HUES64 (cell line): ENCODE measurements around the gene GPR162. TPM values are rescaled to one million over a fixed set of nuclear protein-coding genes. Genes with fewer than 3 reads are reported as not detected.

Experiments
- H3K27ac ChIP-seq: 2 replicates; pipeline ENCODE4 v1.7.0; 2013; ENCODE audit warnings: low read depth, low read length, inconsistent platforms
- H3K27me3 ChIP-seq: 2 replicates; pipeline ENCODE4 v1.6.1; 2013; ENCODE audit warnings: mild to moderate bottlenecking, low read length; ENCODE audit not compliant: insufficient read depth
- H3K36me3 ChIP-seq: 2 replicates; pipeline ENCODE4 v1.6.1; 2013; ENCODE audit warnings: mild to moderate bottlenecking, low read length; ENCODE audit not compliant: insufficient read depth
- H3K4me1 ChIP-seq: 2 replicates; pipeline ENCODE4 v1.6.1; 2013; ENCODE audit warnings: mild to moderate bottlenecking, low read length, moderate library complexity; ENCODE audit not compliant: insufficient read depth
- H3K4me3 ChIP-seq: 2 replicates; pipeline ENCODE4 v1.5.1; 2013; ENCODE audit warnings: mild to moderate bottlenecking, low read length, moderate library complexity
- H3K9ac ChIP-seq: 2 replicates; pipeline ENCODE4 v1.6.1; 2013; ENCODE audit warnings: mild to moderate bottlenecking, low read depth, low read length
- H3K9me3 ChIP-seq: 2 replicates; pipeline ENCODE4 v1.6.1; 2013; ENCODE audit warnings: low read depth, low read length; ENCODE audit not compliant: insufficient read depth
- WGBS: fragments of 150-250, 120-280 bp; methylation state at CpG from one replicate; pipeline ENCODE4 v1.1.7; 2013; ENCODE audit warnings: missing lambda C conversion rate; 5-methylcytosine and 5-hydroxymethylcytosine counted together
- polyA plus RNA-seq, 2 experiments: library from polyadenylated mRNA; stranded (reverse); fragments of 50-300 nt; gene quantifications; one replicate each; pipeline ENCODE4 v1.2.3, GENCODE V29; 2013

The GPR162 gene, protein sequence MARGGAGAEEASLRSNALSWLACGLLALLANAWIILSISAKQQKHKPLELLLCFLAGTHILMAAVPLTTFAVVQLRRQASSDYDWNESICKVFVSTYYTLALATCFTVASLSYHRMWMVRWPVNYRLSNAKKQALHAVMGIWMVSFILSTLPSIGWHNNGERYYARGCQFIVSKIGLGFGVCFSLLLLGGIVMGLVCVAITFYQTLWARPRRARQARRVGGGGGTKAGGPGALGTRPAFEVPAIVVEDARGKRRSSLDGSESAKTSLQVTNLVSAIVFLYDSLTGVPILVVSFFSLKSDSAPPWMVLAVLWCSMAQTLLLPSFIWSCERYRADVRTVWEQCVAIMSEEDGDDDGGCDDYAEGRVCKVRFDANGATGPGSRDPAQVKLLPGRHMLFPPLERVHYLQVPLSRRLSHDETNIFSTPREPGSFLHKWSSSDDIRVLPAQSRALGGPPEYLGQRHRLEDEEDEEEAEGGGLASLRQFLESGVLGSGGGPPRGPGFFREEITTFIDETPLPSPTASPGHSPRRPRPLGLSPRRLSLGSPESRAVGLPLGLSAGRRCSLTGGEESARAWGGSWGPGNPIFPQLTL
- 5.8 TPM for polyA plus RNA-seq (2013, experiment 1 of 2)
- 9.2 TPM for polyA plus RNA-seq (2013, experiment 2 of 2)

DNA sequence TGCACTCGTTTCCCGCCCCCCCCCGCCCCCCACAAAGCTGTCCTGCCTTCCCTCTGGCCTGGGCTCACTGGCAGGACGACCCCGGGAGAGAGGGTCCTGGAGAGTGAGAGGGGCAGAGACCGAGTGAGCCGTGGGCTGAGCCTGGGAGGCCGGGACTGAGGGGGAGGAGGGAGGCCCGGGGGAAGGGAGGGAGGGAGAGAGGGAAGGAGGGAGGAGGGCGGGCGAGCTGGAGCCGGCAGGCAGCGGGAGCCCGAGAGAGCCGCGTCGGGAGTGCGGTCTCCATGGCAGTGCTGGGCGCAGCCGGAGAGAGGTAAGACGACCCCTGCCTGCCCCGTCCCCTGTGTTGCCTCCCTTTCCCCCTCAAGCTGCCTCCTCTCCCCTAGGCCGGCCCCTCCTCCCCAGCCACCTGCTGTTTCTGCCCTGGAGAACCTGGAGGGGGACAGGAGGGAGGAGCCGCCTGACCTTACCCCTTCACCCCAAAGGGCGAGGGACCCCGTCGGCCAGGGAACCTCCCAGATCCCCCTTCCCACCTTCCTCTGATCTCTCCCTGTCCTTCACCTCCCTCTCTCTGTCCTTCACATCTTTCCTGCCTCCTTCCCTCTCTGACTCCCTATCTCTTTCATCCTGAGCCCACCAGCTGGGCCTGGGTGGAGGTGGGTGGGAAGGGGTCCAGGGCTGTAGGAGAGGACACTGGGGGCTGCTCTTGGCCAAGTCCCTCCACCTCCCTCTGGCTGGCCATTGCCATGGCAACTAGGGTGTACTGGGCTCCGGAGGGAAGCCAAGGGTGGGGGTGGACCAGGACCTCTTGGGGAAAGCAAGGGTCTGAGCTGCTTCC is at the start of gene GPR162:
Gene GPR162, plus strand, starts transcription at position 231 of the 835 bp plus-strand sequence. CDS start 2,078 bp downstream, outside the sequence.
- H3K27me3 ChIP-seq = peaks cover 35% of the 10 kb centered on the region
- H3K9me3 ChIP-seq = no peaks in the 10 kb centered on the region
- peak within 1 kb of the TSS; percentile 18 for H3K9ac ChIP-seq
- no peak within 1 kb of the TSS for H3K27ac ChIP-seq
- peaks cover 44% of the 10 kb centered on the region for H3K4me1 ChIP-seq
- H3K36me3 ChIP-seq = no peaks in the 10 kb centered on the region
- peak within 1 kb of the TSS; percentile 66 for H3K4me3 ChIP-seq
- under 1% methylated on average over 25 of the region's 28 CpGs for WGBS

DNA sequence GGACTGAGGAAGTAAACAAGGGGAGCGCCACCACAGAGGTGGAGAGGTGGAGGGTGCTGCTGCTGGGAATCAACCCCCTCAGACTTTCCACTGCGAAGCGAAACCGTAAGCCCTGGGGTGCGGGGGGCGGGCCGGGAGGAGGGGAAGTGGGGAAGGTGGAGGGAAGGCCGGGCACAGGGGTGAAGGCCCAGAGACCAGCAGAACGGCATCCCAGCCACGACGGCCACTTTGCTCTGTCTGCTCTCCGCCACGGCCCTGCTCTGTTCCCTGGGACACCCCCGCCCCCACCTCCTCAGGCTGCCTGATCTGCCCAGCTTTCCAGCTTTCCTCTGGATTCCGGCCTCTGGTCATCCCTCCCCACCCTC is 49.3 kb upstream of the GPR162 start, which contains the start of gene LAG3:
Gene LAG3, plus strand, starts transcription at position 190 of the 365 bp plus-strand sequence. CDS start 333 bp downstream, outside the sequence.
- peak within 1 kb of the TSS; percentile 44 for H3K4me3 ChIP-seq
- no peak within 1 kb of the TSS for H3K27ac ChIP-seq
- H3K36me3 ChIP-seq = peaks cover 24% of the 10 kb centered on the region
- H3K9ac ChIP-seq = no peak within 1 kb of the TSS
- 46% methylated on average over 15 of the region's 15 CpGs for WGBS
- H3K27me3 ChIP-seq = peaks cover 35% of the 10 kb centered on the region
- H3K9me3 ChIP-seq = no peaks in the 10 kb centered on the region
- H3K4me1 ChIP-seq = peaks cover 22% of the 10 kb centered on the region

DNA sequence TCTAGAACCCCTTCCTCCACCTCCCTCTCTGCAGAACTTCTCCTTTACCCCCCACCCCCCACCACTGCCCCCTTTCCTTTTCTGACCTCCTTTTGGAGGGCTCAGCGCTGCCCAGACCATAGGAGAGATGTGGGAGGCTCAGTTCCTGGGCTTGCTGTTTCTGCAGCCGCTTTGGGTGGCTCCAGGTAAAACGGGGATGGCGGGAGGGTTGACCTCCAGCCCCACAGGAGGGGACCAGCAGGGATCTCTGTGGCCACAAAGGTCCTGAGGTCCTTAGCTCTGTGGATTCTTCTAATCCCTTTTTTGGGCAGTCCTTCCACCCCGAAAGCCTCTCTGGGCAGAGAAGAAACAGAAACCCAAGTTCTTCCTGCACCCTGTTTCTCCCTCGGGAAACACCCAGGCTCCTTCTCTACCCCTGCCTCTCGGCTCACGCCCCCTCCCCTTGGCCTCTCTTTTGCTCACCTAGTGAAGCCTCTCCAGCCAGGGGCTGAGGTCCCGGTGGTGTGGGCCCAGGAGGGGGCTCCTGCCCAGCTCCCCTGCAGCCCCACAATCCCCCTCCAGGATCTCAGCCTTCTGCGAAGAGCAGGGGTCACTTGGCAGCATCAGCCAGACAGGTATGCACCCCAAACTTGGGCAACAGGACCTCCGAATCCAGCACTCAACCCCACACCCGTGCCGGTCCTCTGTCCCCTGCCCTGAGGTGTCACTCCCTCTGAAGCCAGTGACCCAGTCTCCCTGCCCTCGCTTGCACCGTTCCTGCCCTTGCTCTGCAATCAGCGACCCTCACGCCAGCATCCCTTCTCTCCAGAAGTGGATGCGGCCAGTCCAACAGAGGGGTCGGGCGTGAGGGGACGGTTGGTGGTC is 48.7 kb upstream of the GPR162 start:
- Histone ChIP-seq H3K27ac (no peak overlapping the region), H3K4me3 (peak overlapping the region; percentile 44), H3K4me1 (peaks cover 22% of the 10 kb centered on the region), H3K9me3 (no peaks in the 10 kb centered on the region), H3K27me3 (peaks cover 41% of the 10 kb centered on the region), H3K36me3 (peaks cover 24% of the 10 kb centered on the region), H3K9ac (no peak overlapping the region)
- WGBS = 33% methylated on average over 21 of the region's 21 CpGs

DNA sequence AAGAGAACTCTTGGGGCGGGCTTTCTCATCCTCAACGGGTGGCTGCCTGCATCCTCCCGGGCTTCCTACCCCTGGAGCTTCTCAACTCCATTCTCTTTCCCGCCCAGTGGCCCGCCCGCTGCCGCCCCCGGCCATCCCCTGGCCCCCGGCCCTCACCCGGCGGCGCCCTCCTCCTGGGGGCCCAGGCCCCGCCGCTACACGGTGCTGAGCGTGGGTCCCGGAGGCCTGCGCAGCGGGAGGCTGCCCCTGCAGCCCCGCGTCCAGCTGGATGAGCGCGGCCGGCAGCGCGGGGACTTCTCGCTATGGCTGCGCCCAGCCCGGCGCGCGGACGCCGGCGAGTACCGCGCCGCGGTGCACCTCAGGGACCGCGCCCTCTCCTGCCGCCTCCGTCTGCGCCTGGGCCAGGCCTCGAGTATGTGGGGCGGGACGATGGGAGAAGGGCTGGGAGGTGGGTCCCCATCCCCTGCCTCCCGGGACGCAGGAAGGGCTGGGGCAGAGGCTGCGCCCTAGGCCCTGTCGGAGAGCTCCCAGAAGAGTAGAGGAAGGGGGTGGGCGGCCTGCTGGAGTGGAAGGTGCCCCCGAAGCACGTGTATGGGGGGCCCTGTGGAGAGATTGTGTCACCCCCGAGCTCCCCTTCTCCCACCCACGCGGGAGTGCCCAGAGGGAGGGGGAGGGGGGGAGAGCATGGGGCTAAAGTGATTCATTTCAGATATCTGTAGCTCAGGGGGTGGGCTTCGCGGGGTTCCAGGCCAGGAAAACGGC is 47.9 kb upstream of the GPR162 start:
- Histone ChIP-seq H3K27ac (no peak overlapping the region), H3K4me1 (peaks cover 15% of the 10 kb centered on the region), H3K36me3 (peaks cover 24% of the 10 kb centered on the region), H3K9me3 (no peaks in the 10 kb centered on the region), H3K27me3 (peaks cover 45% of the 10 kb centered on the region), H3K4me3 (peak overlapping the region; percentile 44), H3K9ac (no peak overlapping the region)
- WGBS = 8% methylated on average over 57 of the region's 60 CpGs

DNA sequence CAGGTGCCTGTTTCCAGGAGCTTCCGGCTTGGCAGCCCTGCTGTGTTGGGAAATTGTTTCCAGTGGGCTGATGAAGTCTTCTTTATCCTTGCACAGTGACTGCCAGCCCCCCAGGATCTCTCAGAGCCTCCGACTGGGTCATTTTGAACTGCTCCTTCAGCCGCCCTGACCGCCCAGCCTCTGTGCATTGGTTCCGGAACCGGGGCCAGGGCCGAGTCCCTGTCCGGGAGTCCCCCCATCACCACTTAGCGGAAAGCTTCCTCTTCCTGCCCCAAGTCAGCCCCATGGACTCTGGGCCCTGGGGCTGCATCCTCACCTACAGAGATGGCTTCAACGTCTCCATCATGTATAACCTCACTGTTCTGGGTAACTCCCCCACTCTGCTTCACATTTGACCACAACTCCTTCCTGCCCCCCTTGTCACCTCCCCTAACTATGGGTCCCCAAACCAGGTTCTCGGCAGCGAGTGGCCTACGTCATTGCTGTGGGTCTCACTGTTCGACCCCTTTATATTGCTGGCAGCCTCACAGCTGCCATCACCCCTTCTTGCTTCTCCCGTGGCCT is 47.0 kb upstream of the GPR162 start:
- Histone ChIP-seq H3K36me3 (peaks cover 19% of the 10 kb centered on the region), H3K27me3 (peaks cover 45% of the 10 kb centered on the region), H3K9me3 (no peaks in the 10 kb centered on the region), H3K4me3 (no peak overlapping the region), H3K9ac (no peak overlapping the region), H3K4me1 (peaks cover 7% of the 10 kb centered on the region), H3K27ac (no peak overlapping the region)
- WGBS = 87% methylated on average over 15 of the region's 15 CpGs

DNA sequence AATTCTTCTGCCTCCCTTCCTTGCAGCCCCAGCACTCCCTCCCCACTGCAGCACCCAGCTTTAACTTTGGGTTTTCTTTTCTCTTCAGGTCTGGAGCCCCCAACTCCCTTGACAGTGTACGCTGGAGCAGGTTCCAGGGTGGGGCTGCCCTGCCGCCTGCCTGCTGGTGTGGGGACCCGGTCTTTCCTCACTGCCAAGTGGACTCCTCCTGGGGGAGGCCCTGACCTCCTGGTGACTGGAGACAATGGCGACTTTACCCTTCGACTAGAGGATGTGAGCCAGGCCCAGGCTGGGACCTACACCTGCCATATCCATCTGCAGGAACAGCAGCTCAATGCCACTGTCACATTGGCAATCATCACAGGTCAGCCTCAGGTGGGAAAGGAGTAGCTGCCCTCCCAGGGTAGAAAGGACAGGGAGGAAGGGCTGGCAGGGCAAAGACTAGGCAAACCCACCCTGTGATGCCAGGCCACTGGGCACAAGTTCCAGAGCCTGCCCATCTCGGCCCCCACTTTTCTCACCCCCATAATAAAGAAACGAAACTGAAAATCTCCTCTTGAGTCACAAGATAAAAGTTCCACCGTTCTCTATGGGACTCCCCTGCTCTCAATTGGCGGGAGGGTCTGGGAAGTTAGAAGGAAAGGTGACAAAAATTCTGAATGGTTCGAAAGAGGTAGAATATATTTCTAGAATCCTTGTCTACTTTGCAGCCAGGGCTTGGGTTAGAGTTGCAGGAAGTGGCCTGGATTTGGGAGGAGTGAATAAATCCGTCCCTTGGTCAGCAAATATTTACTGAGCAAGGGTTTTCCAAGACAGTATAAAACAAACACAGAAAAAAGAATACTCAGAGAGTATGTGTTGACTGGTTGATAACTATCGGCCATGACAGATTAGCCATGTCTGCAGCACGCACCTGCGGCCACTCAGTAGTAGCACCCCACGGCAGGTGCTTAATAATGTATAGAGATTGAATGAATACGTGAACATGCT is 46.1 kb upstream of the GPR162 start:
- Histone ChIP-seq H3K36me3 (peaks cover 10% of the 10 kb centered on the region), H3K9ac (no peak overlapping the region), H3K4me1 (peaks cover 6% of the 10 kb centered on the region), H3K27ac (no peak overlapping the region), H3K27me3 (peaks cover 45% of the 10 kb centered on the region), H3K9me3 (no peaks in the 10 kb centered on the region), H3K4me3 (no peak overlapping the region)
- WGBS = 86% methylated on average over 16 of the region's 16 CpGs

DNA sequence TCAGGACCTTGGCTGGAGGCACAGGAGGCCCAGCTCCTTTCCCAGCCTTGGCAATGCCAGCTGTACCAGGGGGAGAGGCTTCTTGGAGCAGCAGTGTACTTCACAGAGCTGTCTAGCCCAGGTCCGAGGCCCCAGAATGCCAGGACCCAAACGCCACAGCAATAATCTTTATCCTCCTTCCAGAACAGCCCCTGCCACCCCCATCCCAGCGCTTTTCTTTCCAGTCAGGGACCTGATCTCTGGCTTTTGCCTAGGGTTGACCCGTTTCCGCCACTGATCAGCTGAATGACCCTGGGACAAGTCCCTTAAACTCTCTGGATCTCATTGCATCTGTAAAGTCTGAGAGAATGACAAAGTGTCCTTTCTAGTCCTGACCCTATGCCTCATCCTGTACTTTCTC is 44.2 kb upstream of the GPR162 start:
- Histone ChIP-seq H3K27me3 (peaks cover 41% of the 10 kb centered on the region), H3K4me3 (0 out of 2 replicates have a peak overlapping the region, but pooled peaks have one; percentile 54), H3K9ac (no peak overlapping the region), H3K36me3 (no peaks in the 10 kb centered on the region), H3K27ac (no peak overlapping the region), H3K9me3 (no peaks in the 10 kb centered on the region), H3K4me1 (peaks cover 6% of the 10 kb centered on the region)
- 83% methylated on average over 5 of the region's 5 CpGs for WGBS

DNA sequence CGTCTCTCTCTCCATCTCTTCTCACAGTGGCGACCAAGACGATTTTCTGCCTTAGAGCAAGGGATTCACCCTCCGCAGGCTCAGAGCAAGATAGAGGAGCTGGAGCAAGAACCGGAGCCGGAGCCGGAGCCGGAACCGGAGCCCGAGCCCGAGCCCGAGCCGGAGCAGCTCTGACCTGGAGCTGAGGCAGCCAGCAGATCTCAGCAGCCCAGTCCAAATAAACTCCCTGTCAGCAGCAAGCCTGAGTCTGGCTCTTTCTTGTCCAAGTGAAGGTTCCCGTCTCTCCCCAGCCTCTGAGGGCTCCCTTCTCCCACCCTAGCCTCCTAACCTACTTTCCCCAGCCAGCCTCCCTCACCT is 43.4 kb upstream of the GPR162 start:
- Histone ChIP-seq H3K27ac (no peak overlapping the region), H3K27me3 (peaks cover 33% of the 10 kb centered on the region), H3K4me1 (peaks cover under 1% of the 10 kb centered on the region; the same call in 1 of the 2 replicates), H3K9ac (peak overlapping the region; percentile 41; the same call in 1 of the 2 replicates), H3K4me3 (peak overlapping the region; percentile 54), H3K9me3 (no peaks in the 10 kb centered on the region), H3K36me3 (no peaks in the 10 kb centered on the region)
- WGBS = 18% methylated on average over 14 of the region's 14 CpGs
